GM19043 (cell line): ENCODE data around the gene SPA17.

ENCODE experiments used
- ATAC-seq: cut with Tn5 transposase; IDR thresholded peaks from one replicate; pipeline ENCODE4 v1.9.1; 2021; ENCODE audit warnings: low read depth; ENCODE audit not compliant: unreplicated experiment

SPA17 gene

GRCh38 chr11:124673333-124674167 is at the start of gene SPA17, which contains the start of gene SIAE:
Gene SPA17 (plus strand): TSS chr11:124673904. CDS start chr11:124675265, 1,361 bp downstream.
Gene SIAE (minus strand): TSS chr11:124673739. CDS start chr11:124673708, 31 bp downstream.
- ATAC-seq = peak; percentile 84

- ATAC-seq = no peak
Measured at GRCh38 chr11:124625504-124626168, 48.1 kb upstream of the SPA17 start.

- no peak for ATAC-seq
Measured at GRCh38 chr11:124627546-124627945, 46.2 kb upstream of the SPA17 start.

- no peak for ATAC-seq
Measured at GRCh38 chr11:124629961-124630360, 43.7 kb upstream of the SPA17 start.

- no peak for ATAC-seq
Measured at GRCh38 chr11:124633355-124633754, 40.3 kb upstream of the SPA17 start.

- no peak for ATAC-seq
Measured at GRCh38 chr11:124635932-124636331, 37.8 kb upstream of the SPA17 start.

GRCh38 chr11:124638500-124638899 is 35.2 kb upstream of the SPA17 start:
- ATAC-seq = no peak

GRCh38 chr11:124639186-124639585 is 34.5 kb upstream of the SPA17 start:
- no peak for ATAC-seq

- ATAC-seq = no peak
Measured at GRCh38 chr11:124640666-124641065, 33.0 kb upstream of the SPA17 start.

- no peak for ATAC-seq
Measured at GRCh38 chr11:124642628-124643027, 31.1 kb upstream of the SPA17 start.

- ATAC-seq = no peak
Measured at GRCh38 chr11:124643042-124643604, 30.6 kb upstream of the SPA17 start.

- ATAC-seq = no peak
Measured at GRCh38 chr11:124643605-124644425, 29.9 kb upstream of the SPA17 start.

GRCh38 chr11:124644426-124645280 is 29.1 kb upstream of the SPA17 start:
- ATAC-seq = peak; percentile 49

GRCh38 chr11:124646148-124646547 is 27.6 kb upstream of the SPA17 start:
- ATAC-seq = peak; percentile 59

- ATAC-seq = no peak
Measured at GRCh38 chr11:124648610-124649009, 25.1 kb upstream of the SPA17 start.

GRCh38 chr11:124656774-124657630 is 16.7 kb upstream of the SPA17 start:
- ATAC-seq = no peak

GRCh38 chr11:124657904-124658303 is 15.8 kb upstream of the SPA17 start:
- no peak for ATAC-seq

GRCh38 chr11:124658501-124658900 is 15.2 kb upstream of the SPA17 start:
- ATAC-seq = no peak

GRCh38 chr11:124658986-124659385 is 14.7 kb upstream of the SPA17 start:
- ATAC-seq = no peak
